CD4-positive, alpha-beta T cell (primary cell): ENCODE measurements around the gene UGT1A9. TPM values are rescaled to one million over a fixed set of nuclear protein-coding genes. Genes with fewer than 3 reads are reported as not detected.

ENCODE experiments used
- ATAC-seq: fragments of 200-7000 bp; cut with Tn5 transposase; one replicate; pipeline ENCODE4 v1.10.0; 2022; ENCODE audit warnings: mild to moderate bottlenecking; ENCODE audit not compliant: poor library complexity
- CTCF ChIA-PET: fragments of 350-600 bp; sonication (Branson Sonifier 250); formaldehyde crosslinking; loops from one replicate; lab custom pipeline; 2021; ENCODE audit warnings: antibody characterized with exemption, inconsistent platforms; lab: Charles Lee
- POLR2A ChIA-PET: fragments of 350-600 bp; sonication (Branson Sonifier 250); formaldehyde crosslinking; loops from one replicate; lab custom pipeline; 2021; ENCODE audit warnings: antibody characterized with exemption, inconsistent platforms; lab: Charles Lee
- DNase-seq, 14 experiments: peaks; one replicate each; pipeline ENCODE4 v3.0.0-alpha.2; 2013 to 2020; ENCODE audit warnings: mixed read lengths in 2 of 14
- H3K27ac ChIP-seq, 2 donors: one replicate each; pipeline versions ENCODE4 v1.5.1 to v1.7.0; 2013; ENCODE audit warnings: low read length in 2 of 2, low read depth in 1 of 2, mild to moderate bottlenecking in 1 of 2
- H3K27me3 ChIP-seq, 2 experiments: 1 replicate in 1 of 2; 2 replicates in 1 of 2; pipeline versions ENCODE4 v1.6.1 to v1.7.0; 2013; ENCODE audit warnings: low read length in 2 of 2, control low read depth in 1 of 2, mild to moderate bottlenecking in 1 of 2, moderate library complexity in 1 of 2; ENCODE audit not compliant: insufficient read depth in 2 of 2, control insufficient read depth in 1 of 2
- H3K36me3 ChIP-seq: one replicate; pipeline ENCODE4 v1.6.1; 2013; ENCODE audit warnings: low read length, control low read depth; ENCODE audit not compliant: insufficient read depth
- H3K4me1 ChIP-seq: one replicate; pipeline ENCODE4 v1.6.1; 2013; ENCODE audit warnings: low read length, control low read depth; ENCODE audit not compliant: insufficient read depth
- H3K4me3 ChIP-seq: one replicate; pipeline ENCODE4 v1.5.1; 2013; ENCODE audit warnings: mild to moderate bottlenecking, low read length, moderate library complexity
- H3K9me3 ChIP-seq, 2 experiments: 1 replicate in 1 of 2; 2 replicates in 1 of 2; pipeline versions ENCODE4 v1.6.1 to v1.7.0; 2013; ENCODE audit warnings: low read length in 2 of 2, mild to moderate bottlenecking in 2 of 2, control low read depth in 1 of 2, moderate library complexity in 1 of 2; ENCODE audit not compliant: control insufficient read depth in 1 of 2, insufficient read depth in 1 of 2
- H3K27ac Mint-ChIP-seq: one replicate; pipeline ENCODE4 v1.8.0; 2020; ENCODE audit warnings: mixed read lengths
- H3K27me3 Mint-ChIP-seq: one replicate; pipeline ENCODE4 v1.8.0; 2021; ENCODE audit warnings: mixed read lengths
- H3K36me3 Mint-ChIP-seq: one replicate; pipeline ENCODE4 v1.8.0; 2021; ENCODE audit warnings: low read depth, mixed read lengths
- H3K4me1 Mint-ChIP-seq: one replicate; pipeline ENCODE4 v1.8.0; 2021; ENCODE audit warnings: low read depth, mixed read lengths
- H3K4me3 Mint-ChIP-seq: one replicate; pipeline ENCODE4 v1.8.0; 2020; ENCODE audit warnings: mild to moderate bottlenecking, mixed read lengths
- H3K9me3 Mint-ChIP-seq: one replicate; pipeline ENCODE4 v1.8.0; 2020; ENCODE audit warnings: mixed read lengths
- intact Hi-C, 2 experiments: fragments of 100-400 bp; cut with DNase I in 1 of 2; cut with micrococcal nuclease in 1 of 2; formaldehyde crosslinking; loops; one replicate each; pipeline versions ENCODE4 v1.15.1 to v1.9.0; 2023 to 2025; cut with DNase I, micrococcal nuclease
- total RNA-seq, 174 experiments: library from RNA in 2 of 174; stranded (reverse) in 2 of 174; gene quantifications; one replicate each; pipeline ENCODE4 v1.2.3 and lab custom pipeline; 2021 to 2026
- TF ChIP-seq, protein P1 (sequence below): fragments of 200-600 bp; IDR thresholded peaks from one replicate; pipeline ENCODE4 v1.8.0; 2022; ENCODE audit warnings: antibody characterized with exemption, mild to moderate bottlenecking

The UGT1A9 gene
- total RNA-seq, 2 experiments from 2014 or later: not detected

DNA sequence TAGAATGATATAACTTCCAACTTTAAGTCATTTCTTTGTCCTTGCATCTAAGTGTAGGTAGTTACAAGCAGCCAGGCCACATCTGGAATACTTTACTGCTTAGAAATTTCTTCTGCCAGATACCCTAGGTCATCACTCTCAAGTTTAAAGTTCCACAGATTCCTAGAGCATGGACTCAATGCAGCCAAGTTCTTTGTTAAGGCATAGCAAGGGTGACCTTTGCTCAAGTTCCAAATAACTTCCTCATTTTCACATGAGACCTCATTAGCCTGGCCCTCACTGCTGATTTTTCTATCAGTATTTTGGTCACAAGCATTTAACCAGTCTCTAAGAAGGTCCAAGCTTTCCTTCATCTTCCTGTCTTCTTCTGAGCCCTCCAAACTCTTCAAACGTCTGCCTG lies 7.8 kb upstream of the UGT1A9 start:
- TF ChIP-seq, protein P1, sequence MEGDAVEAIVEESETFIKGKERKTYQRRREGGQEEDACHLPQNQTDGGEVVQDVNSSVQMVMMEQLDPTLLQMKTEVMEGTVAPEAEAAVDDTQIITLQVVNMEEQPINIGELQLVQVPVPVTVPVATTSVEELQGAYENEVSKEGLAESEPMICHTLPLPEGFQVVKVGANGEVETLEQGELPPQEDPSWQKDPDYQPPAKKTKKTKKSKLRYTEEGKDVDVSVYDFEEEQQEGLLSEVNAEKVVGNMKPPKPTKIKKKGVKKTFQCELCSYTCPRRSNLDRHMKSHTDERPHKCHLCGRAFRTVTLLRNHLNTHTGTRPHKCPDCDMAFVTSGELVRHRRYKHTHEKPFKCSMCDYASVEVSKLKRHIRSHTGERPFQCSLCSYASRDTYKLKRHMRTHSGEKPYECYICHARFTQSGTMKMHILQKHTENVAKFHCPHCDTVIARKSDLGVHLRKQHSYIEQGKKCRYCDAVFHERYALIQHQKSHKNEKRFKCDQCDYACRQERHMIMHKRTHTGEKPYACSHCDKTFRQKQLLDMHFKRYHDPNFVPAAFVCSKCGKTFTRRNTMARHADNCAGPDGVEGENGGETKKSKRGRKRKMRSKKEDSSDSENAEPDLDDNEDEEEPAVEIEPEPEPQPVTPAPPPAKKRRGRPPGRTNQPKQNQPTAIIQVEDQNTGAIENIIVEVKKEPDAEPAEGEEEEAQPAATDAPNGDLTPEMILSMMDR: no peak
- H3K27ac Mint-ChIP-seq: no peak overlapping the region
- no peak overlapping the region for H3K27ac ChIP-seq
- H3K36me3 Mint-ChIP-seq: no peaks in the 10 kb centered on the region
- no peak for DNase-seq
- CTCF ChIA-PET: no interaction called here
- POLR2A ChIA-PET: no interaction called here
- H3K9me3 Mint-ChIP-seq: peaks cover 9% of the 10 kb centered on the region
- intact Hi-C loops: no loop called here
- ATAC-seq: no peak
- H3K4me1 Mint-ChIP-seq: no peaks in the 10 kb centered on the region
- no peak overlapping the region for H3K4me3 ChIP-seq
- no peaks in the 10 kb centered on the region for H3K9me3 ChIP-seq
- H3K27me3 ChIP-seq: peaks cover 7% of the 10 kb centered on the region in 2 experiments
- H3K4me1 ChIP-seq: no peaks in the 10 kb centered on the region
- no peaks in the 10 kb centered on the region for H3K36me3 ChIP-seq
- peaks cover 41% of the 10 kb centered on the region for H3K27me3 Mint-ChIP-seq
- no peak overlapping the region for H3K4me3 Mint-ChIP-seq

DNA sequence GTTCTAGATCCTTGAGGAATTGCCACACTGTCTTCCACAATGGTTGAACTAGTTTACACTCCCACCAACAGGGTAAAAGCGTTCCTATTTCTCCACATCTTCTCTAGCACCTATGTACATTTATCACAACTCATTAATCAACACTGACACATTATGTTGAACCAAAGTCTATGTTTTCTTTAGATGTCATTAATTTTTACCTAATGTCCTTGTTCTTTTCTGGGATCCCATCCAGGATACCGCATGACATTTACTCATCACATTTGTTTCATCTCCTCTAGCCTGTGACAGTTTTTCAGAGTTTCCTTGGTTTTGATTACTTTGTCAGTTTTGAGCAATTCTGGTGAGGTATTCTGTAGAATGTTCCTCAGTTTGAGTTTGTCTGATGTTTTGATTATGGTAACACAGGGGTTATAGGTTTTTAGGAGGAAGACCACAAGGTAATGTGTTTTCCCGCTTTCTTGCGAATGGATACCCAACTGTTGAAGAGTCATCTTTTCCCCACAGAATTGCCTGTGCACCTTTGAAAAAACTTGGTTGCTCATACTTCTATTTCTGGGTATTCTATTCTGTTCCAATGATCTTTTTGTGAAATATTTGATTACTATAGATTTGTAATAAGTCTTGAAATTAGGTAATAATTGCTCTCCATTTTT lies 3.0 kb upstream of the UGT1A9 start:
- no peaks in the 10 kb centered on the region for H3K9me3 ChIP-seq
- no peaks in the 10 kb centered on the region for H3K4me1 ChIP-seq
- Mint-ChIP-seq H3K27ac (no peak overlapping the region), H3K27me3 (peaks cover 52% of the 10 kb centered on the region), H3K4me1 (no peaks in the 10 kb centered on the region), H3K9me3 (peaks cover 9% of the 10 kb centered on the region), H3K36me3 (no peaks in the 10 kb centered on the region), H3K4me3 (no peak overlapping the region)
- ChIA-PET POLR2A (no interaction called here), CTCF (no interaction called here)
- H3K36me3 ChIP-seq: no peaks in the 10 kb centered on the region
- H3K27me3 ChIP-seq: peaks cover 2 to 13% of the 10 kb centered on the region in 2 experiments
- DNase-seq (no peak), ATAC-seq (no peak)
- TF ChIP-seq, protein P1: no peak
- no peak overlapping the region for H3K27ac ChIP-seq
- intact Hi-C loops: no loop called here
- H3K4me3 ChIP-seq: no peak overlapping the region

DNA sequence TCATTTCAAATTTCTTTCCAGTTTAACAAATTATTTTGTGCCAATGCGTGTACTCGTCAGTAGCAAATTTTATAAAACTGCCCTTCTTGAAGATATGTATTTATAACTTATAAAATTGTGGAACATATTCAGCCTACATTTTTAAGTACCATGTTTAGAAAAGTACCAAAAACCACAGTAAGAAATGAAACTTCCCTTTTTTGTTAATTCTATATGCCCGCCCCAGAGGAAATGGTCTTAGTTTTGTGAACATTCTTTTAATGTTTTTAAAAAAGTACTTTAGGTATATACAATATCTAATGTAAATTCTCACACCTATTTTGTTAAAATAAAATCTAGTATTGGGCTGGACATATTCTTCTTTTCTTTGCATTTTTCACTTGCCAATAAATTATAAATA lies 1.2 kb downstream of the UGT1A9 start:
- Mint-ChIP-seq H3K27ac (no peak overlapping the region), H3K36me3 (no peaks in the 10 kb centered on the region), H3K9me3 (peaks cover 5% of the 10 kb centered on the region), H3K4me3 (no peak overlapping the region), H3K27me3 (peaks cover 48% of the 10 kb centered on the region), H3K4me1 (no peaks in the 10 kb centered on the region)
- ATAC-seq: no peak
- Histone ChIP-seq H3K4me3 (no peak overlapping the region), H3K36me3 (no peaks in the 10 kb centered on the region), H3K27ac (no peak overlapping the region), H3K27me3 (peaks cover 0 to 21% of the 10 kb centered on the region in 2 experiments), H3K9me3 (no peaks in the 10 kb centered on the region), H3K4me1 (no peaks in the 10 kb centered on the region)
- POLR2A ChIA-PET: no interaction called here
- intact Hi-C loops: no loop called here
- TF ChIP-seq, protein P1: no peak
- no peak for DNase-seq
- CTCF ChIA-PET: no interaction called here
